ENCODE data around the gene NEURL4.

DNA sequence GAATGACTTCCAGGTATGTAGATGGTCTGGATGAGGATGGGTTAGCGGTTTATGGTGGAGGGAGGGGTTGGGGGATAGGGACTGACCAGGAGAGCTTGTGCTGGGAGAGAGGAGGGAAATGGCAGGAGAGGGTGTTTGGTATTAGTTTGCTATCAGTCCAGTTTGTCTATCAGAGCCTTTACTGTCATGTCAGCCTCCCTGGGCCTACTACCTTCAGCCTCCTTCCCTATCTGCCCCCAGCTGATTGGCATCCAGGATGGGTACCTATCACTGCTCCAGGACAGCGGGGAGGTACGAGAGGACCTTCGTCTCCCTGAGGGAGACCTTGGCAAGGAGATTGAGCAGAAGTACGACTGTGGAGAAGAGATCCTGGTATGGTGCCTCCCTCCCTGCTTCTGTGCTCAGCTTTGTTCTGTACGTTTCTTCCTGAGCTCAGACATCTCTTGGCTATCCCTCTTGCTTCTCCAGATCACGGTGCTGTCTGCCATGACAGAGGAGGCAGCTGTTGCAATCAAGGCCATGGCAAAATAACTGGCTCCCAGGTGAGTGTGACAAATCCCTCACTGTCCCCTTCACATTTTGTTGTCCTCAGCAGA, 17.9 kb downstream of the NEURL4 start:
- TF ChIP-seq, protein P1, sequence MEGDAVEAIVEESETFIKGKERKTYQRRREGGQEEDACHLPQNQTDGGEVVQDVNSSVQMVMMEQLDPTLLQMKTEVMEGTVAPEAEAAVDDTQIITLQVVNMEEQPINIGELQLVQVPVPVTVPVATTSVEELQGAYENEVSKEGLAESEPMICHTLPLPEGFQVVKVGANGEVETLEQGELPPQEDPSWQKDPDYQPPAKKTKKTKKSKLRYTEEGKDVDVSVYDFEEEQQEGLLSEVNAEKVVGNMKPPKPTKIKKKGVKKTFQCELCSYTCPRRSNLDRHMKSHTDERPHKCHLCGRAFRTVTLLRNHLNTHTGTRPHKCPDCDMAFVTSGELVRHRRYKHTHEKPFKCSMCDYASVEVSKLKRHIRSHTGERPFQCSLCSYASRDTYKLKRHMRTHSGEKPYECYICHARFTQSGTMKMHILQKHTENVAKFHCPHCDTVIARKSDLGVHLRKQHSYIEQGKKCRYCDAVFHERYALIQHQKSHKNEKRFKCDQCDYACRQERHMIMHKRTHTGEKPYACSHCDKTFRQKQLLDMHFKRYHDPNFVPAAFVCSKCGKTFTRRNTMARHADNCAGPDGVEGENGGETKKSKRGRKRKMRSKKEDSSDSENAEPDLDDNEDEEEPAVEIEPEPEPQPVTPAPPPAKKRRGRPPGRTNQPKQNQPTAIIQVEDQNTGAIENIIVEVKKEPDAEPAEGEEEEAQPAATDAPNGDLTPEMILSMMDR (conservative IDR thresholded peaks at IDR 0.05 in 1 of 2, IDR thresholded peaks at IDR 0.05 in 1 of 2; ENCODE audit: low read depth in 1 of 2, low read length in 2 of 2), result no peak
- no peak for TF ChIP-seq EZH2 (IDR thresholded peaks at IDR 0.05; ENCODE audit: low read length, missing control alignments)
